ENCODE results near the gene GRAMD4. TPM values are rescaled to one million over a fixed set of nuclear protein-coding genes. Genes with fewer than 3 reads are reported as not detected.
"Not testable (repeated sequence)": the region's sequence is repeated elsewhere in the genome, so short reads cannot be mapped to it uniquely, and the experiment has no call there.

The GRAMD4 gene
- polyA plus RNA-seq, 1 donor: 13.7 TPM

DNA sequence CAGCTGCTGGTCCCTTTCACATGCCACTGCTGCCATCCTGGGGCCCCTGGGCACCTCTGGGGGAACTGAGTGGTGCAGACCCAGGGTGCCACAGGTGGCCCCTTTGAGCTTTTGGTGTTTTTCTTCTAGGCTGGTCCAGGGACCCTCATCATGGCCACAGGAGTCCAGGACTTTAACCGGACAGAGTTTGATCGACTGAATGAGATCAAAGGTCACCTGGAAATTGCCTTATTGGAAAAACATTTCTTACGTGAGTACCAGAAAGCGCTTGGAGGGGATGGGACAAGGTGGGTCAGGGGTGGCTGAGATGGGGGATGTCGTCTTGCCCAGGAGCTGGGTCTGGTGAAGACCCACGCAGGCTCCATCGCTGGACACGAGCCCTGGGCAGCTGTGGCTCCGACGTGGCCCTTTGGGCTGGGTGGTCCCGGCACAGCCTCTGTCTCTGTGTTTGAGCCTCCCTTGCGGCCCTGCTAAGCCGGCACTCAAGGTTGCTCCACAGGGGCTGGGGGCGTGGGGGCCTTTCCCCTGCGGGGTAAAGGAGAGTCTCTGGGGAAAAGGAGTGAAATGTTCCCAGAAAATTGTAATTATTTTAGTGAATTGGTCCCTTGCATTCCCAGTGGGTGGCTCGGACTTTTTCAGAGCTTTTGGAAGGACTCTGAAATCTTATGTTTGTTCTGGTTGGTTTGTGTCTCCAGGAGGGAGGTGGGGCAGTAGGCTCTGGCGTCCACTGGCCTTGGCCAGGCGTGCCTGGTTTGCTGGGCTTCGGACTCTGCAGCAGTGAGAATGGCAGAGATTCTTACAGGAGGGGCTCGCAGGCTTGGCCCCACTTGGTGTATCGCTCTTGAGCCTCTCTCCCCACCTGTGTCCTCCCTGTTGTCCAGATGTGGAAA, 17.8 kb downstream of the GRAMD4 start:
- DNase-seq (ENCODE audit: low read depth): no peak

DNA sequence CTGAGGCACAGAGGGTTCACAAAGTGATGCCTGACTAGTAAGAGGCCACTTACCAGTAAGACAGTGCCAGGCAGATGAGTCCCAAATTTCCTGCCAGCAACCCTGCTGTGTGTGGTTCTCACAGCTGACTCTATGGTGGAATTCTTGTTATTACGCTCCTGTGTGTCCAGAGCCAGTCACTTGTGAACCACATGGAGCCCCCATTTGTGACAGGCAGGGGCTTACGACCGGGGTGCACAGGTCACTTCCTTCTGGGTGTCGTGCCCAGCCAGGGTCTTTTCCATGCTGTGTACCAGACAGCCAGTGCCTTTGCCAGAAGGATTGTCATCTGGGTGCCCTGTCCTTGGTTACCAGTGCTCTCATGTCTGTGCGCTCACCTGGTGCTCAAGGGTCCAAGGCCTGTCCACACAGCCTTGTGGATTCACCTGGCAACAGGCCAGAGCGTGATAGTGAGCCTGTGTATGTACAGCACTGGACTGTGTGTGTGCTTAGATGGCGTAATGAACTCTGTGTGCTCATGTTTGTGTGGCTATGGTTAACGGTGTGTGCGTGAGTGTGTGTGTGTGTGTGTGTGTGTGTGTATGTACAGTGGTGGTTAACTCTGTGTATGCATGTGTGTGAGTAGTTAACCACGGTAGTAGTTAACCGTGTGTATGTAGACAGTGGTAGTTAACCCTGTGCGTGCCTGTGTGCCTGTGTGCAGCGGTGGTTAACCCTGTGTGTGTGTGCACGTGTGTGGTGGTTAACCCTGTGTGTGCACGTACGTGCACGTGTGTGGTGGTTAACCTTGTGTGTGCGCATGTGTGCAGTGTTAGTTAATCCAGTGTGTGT, 18.6 kb downstream of the GRAMD4 start:
- DNase-seq (ENCODE audit: low read depth): no peak

DNA sequence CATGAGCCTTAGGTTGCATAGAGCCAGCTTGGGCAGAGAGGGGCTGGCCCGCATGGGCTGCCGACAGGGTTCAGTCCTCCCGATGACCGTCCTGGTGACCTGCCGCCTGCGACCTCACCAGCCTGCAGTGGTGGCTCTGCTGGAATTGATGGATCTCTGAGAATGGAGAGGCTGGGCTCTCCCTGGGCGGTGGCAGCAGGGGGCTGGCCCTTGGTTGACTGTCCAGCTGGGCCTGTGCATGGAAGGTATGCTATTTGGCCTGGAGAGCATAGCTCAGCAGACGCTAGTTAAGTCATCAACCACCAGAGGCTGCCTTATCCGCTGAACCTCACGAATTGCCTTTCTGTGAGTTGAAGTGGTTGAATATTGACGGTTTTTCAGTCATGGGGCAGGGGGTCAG, 19.7 kb downstream of the GRAMD4 start:
- no peak for DNase-seq (ENCODE audit: low read depth)

DNA sequence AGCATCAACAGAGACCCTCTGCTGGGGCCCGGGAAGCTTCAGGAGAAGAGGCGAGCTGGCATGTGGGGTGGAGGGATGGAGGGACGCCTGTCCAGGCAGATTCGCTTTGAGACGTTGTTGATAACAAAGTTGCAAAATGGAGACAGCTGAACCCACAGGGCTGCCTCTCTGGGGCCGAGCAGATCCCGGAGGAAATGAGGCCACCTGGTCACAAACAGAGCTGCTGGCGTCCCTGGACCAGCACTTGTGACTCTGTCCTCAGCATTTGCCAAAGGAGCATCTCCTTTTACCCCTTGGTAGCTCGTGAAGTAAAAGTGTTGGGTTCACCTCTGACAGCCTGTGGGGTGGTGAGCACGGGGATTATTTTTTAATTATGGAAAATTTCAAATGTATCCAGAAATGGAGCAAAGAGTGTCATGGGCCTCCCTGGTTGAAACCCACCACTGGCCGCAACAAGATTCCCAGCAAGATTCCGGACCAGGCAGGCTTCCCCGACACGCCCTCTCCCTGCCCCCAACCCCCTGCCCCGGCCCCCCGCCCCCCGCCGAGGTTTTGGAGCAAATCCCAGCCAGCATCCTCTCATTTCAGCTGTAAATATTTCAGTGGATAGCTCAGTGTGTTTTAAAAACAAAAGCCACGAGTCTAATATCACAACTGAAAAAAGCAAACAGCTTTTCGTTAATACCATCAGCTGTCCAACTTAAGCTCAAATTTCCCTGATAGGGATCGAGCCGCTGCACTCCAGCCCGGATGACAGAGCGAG, 20.3 kb downstream of the GRAMD4 start:
- no peak for DNase-seq (ENCODE audit: low read depth)

DNA sequence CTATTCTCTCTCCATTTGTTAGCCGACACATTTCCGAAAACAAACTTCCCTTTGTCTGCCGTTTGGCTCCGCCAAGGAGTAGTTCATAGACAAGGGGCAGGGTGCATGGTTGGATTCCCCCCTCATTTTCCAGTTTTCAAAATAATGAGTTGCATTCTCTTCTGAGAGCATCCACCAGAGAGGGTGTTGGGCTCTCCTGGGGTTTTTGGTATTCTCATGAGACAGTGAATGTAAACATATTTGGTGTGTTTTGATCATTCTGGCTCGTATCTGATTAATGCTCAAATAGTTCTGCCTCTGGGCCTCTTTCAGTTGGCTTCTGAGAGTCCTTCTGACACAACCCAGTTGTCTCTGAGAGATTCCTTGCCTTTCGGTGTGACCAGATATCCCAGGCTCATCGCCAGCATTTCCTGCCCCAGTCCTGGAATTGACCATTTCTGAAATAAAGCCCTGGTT, 21.7 kb downstream of the GRAMD4 start:
- no peak for DNase-seq (ENCODE audit: low read depth)

DNA sequence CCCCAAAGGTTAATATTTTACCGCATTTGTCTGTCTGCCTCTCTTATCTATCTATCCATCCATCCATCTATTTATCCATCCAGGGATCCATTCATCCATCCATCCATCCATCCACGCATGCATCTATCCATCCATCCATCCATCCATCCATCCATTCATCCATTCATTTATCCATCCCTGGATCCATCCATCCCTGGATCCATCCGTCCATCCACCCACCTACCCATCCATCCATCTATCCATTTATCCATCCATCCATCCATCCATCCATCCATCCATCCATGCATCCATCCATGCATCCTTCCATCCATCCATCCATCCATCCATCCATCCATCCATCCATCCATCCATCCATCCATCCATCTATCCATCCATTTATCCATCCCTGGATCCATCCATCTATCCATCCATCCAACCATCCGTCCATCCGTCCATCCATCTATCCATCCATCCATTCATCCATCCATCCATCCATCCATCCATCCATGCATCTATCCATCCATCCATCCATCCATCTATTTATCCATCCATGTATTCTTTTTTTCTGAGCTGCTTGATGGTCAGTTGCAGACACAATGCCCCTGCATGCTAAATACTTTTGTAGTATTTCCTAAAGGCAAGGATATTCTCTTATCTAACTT, 22.8 kb downstream of the GRAMD4 start:
- DNase-seq (ENCODE audit: low read depth): not testable (repeated sequence)

DNA sequence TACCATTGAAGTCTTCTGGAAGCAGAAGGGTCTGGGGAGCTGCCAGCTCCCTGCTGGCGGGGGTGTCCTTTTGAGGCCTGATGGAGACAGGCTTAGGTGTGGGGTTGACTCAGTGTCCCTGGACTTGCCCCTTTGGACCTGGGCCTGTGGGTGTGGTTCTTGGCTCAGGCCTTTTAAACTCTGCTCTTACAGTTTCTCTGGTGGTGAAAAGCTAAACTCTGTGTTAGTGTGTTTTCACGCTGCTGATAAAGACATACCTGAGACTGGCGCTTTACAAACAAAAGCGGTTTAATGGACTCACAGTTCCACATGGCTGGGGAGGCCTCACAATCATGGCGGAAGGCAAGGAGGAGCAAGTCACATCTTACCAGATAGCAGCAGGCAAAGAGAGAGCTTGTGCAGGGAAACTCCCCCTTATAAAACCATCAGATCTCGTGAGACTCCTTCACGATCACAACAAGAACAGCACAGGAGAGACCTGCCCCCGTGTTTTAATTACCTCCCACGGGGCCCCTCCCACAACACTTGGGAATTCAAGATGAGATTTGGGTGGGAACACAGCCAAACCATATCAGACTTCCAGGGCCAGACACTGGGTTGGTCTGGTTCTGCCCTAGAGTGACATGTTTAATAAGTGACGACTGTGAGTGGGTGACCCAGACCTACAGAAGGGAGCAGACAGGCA, 26.5 kb downstream of the GRAMD4 start:
- DNase-seq (ENCODE audit: low read depth): no peak

DNA sequence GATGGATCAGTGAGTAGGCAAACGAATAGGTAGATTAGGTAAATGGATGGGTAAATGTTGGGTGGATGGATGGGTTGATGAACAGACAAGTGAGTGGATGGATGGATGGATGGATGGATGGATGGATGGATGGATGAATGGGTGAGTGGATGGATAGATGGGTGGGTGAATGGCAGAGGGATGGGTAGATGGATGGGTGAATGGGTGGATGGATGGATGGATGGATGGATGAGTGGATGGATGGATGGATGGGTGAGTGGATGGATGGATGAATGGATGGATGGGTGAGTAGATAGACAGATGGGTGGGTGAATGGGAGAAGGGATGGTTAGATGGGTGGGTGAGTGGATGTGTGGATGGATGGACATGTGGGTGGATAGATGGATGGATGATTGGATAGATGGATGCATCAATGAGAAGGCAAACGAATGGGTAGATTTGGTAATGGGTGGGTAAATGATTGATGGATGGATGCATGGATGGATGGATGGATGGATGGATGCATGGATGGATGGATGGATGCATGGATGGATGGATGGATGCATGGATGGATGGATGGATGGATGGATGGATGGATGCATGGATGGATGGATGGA, 28.1 kb downstream of the GRAMD4 start:
- DNase-seq (ENCODE audit: low read depth): not testable (repeated sequence)

DNA sequence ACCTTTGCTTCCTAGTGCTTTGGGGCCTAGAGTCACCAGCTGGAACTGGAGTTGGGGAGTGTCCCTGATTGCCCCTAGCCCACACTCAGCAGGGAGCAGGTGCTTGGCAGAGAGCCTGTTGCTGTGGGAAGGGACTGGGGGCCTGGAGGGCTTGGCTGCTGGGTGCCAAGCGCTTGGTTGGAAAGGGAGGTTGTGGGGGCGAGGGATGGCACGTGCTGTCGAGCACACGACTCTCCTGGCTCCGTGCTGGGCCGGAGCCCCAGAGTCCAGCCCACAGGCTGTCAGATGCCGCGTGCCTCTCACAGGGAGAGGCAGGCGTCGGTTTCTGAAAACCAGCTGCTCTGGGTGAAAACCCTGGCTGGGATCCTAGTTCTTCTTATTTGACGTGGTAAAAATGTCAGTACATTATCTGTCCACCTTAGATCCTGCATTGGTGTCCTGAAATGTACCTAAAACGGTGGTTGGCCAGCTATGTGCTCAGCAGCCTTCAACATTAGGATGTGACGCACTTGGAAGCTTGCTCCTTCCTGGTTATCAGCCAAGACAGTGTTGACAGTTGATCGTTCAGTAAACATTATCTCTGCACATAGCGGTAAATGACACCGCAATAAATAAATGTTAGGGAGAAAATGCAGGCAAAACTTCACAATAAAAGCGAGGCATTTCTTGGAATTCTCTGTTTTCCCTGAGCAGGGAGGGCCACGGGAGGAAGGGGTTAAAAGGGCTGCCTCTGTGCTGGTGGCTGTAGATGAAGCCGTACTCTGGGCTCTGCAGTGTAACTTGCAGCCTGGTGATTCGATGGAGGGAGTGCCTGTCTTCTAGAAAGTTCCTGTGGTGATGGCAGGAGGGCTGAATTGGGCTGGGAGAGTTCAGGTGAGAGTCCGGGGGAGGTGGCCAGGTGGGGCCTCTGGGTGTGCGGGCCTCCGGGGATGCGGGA, 29.2 kb downstream of the GRAMD4 start:
- no peak for DNase-seq (ENCODE audit: low read depth)

DNA sequence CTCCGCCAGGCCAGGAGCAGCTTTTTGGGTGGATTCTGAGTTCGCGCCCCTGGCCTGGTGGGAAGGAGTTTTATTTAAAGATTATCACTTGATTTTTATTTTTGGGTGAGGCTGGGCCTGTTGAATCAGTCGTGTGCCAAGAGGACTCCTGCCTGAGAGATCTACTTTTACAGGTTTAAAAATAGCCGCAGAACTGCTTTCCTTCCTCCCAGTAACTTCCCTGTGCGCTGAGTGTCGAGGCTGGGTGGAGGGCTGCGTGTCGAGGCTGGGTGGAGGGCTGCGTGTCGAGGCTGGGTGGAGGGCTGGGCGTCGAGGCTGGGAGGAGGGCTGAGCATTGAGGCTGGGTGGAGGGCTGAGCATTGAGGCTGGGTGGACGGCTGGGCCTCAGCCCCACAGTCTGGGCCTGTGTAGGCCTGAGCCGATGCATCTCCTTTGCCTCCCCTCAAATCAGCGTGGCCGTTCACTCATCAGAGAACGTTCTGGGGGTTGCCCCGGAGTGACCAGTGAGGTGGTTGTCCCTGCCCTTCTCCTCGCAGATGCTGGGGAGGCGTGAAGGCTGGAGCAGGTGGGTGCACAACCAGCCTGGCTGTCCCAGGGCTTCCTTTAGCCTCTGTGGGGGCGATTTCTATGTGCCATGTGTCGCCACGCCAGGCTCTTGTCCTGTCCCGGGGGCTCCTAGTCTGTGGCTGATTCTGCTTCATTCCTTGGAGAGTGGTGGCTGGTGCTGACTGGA, 30.1 kb downstream of the GRAMD4 start:
- no peak for DNase-seq (ENCODE audit: low read depth)

DNA sequence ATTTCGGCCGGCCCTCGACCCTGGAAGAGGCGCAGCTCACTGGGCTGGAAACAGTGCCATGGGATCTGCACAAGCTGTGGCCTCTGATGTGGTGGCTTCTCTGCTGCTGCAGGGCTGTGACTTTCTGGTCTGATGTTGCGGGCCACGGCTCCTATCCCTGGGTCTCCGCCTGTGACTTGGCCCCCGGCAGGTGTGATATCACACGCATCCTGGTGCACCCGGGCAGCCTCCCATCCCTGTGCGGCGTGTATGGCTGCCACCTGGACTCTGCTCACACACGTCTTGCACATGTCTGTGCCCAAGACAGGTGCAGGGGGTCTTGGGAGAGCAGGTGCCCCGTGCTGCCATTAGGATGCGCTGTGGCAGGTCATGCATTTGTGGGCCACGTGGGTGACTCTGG, 31.1 kb downstream of the GRAMD4 start:
- DNase-seq (ENCODE audit: low read depth): no peak

DNA sequence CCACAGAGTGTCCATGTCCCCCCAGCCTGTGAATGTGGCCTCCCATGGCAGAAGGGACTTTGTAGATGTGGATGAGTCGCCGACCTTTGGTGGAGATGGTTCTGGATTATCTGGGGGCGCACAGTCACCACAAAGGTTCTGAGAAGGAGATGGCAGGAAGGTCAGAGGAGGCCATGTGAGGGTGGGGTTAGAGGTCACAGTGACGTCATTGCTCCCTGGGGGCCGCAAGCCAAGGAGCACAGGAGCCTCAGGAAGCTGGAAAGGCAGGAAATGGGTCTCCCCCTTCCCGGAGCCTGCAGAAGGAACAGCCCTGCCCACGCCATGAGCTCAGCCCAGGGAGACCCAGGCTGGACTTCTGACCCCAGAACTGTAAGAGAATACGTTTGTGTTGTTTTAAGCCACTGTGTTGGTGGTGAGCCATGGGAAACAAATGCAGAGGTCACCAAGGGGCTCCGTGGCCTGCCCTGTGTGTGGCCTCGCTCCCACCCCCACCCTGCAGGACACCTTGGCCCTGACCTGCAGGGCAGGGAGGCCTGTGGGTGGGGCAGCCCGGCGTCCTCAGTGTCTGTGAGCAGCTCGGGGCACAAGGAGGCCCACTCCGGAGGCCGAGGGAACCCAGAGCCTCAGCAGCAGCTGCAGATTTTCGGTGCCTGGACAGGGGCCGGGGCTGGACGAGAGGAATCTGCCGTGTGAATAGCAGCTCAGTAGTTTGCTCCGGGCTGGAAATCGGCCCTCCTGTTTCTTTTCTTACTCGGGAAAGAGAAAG, 32.1 kb downstream of the GRAMD4 start:
- DNase-seq (ENCODE audit: low read depth): no peak

DNA sequence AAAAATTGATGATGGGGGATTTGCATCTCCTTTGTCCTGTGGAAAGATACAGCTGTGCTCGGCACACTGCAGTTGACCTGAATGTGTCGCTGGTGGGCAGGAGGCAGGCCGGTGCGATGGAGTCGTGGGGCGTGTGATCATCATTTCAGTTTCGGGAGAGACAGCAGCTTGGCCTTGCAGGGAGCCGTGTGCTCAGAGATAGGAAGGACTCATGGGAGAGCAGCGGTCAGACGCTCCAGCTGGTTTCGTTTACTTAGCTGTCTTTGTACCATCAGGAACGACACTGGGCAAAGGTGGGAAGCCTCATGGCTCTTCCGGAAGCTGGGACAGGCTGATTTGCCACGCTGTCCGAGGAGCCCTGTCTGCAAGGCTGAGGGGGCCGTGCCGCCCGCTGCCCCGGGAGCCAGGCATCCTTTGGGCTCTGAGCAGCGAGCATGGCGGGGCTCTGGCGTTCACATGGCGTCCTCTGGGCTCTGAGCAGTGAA, 32.7 kb downstream of the GRAMD4 start:
- DNase-seq (ENCODE audit: low read depth): no peak

DNA sequence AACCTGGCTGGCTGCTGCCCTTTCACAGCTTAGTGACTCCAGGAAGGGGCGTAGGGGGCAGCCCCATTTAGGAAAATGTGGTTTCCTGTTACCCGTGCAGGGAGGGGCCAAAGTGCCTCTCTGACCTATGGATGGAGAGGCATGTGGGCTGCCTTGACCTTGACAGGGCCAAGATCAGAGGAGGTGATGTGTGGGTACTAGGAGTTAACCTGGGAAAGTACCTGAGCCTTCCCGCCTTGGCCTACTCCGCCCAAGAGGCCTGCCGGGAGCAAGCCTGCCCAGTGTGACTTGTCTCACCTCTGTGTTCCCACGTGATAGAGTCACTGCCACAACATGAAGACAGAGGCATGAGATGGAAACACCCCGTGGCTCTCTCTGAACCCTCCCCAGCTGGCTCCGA, 33.4 kb downstream of the GRAMD4 start:
- no peak for DNase-seq (ENCODE audit: low read depth)

DNA sequence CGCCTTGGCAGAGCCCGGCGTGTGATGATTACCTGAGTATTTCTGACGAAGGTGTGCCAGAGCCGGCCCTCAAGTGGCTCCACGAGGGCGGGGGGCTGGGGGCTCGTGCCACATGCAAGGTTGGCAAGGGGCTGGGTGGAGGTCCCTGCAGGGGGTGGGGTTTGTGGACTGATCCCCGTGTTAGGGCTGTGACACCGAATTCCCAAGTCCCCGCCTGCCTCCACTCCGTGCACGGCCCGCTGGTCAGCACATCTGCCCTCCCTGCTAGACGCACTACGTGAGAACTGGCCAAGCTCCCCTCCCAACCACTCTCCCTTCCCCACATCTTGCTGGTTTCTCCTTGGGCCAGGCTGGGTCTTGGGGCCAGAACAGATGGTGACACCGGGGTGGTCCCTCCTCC, 34.2 kb downstream of the GRAMD4 start:
- DNase-seq (ENCODE audit: low read depth): no peak

DNA sequence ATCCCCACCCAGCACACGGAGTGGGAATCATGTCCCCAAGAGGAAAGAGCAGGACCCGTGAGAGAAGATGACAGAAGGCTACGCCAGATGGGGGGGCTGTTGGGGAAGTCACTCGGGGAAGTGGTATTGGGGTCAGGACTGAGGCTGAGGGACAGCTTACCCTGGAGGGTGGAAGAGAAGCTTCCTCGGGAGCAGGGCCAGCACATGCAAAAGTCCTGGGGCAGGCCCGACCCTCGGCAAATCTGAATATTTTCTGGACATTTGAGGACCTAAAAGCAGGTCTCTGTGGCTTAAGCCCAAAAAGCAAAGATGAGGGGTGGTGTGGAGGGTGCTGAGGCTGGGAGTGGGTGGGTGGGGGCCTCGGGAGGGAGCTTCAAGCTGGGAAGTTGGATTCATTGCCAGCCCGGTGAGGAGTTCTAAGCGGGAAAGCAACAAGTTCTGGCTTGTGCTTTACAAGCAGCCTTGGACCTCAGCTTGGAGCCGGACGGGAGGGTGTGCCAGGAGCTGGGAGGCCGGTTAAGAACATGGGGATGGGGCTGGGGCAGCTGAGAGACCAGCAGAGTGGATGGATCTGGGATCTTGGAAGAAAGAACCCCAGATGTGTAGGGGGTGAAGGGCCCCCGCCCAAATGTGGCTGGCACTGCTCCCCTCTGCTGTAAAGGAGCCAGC, 34.9 kb downstream of the GRAMD4 start:
- no peak for DNase-seq (ENCODE audit: low read depth)
